ENCODE results near the gene LETMD1. TPM values are rescaled to one million over a fixed set of nuclear protein-coding genes. Genes with fewer than 3 reads are reported as not detected.

LETMD1 gene
- total and polyA plus RNA-seq, 9 donors, result 53.5 to 122 (median 69.2) TPM

DNA sequence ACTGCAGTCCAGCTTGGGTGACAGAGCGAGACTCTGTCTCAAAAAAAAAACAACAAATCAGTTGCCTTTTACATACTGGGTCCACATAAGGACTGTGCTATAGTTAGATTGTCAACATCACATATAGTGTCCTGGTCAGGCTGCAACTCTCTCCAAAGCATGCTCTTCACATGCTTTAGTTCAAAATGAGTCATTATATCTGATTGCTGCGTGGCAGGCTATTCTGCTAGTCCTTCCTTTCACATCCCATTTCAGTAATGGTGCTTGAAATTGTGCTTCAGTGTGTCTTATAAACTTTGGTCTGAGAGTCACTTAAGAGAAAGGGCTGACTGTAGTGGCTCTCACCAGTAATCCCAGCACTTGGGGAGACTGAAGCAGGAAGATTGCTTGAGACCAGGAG, 6.9 kb downstream of the LETMD1 start:
- H3K4me1 ChIP-seq (ENCODE audit: insufficient read depth), result no peaks in the 10 kb centered on the region
- no peaks in the 10 kb centered on the region for H3K27me3 ChIP-seq
- 87 to 92% (median 91%) methylated on average over 2 of the region's 2 CpGs for WGBS, 3 donors
- no peak overlapping the region for H3K27ac ChIP-seq
- no peaks in the 10 kb centered on the region for H3K9me3 ChIP-seq
- DNase-seq, result no peak
- H3K36me3 ChIP-seq, result peaks cover 3% of the 10 kb centered on the region
- intact Hi-C loops (cut with DNase I), result no loop called here
- H3K4me3 ChIP-seq, result no peak overlapping the region
- TF ChIP-seq EP300 (IDR thresholded peaks at IDR 0.05), result no peak
- TF ChIP-seq CTCF (IDR thresholded peaks at IDR 0.05), result no peak
- TF ChIP-seq POLR2A (IDR thresholded peaks at IDR 0.05), result no peak

GRCh38 chr12:51056242-51056641, 8.1 kb downstream of the LETMD1 start:
- H3K36me3 ChIP-seq, result peaks cover 3% of the 10 kb centered on the region
- intact Hi-C loops (cut with DNase I), result no loop called here
- WGBS, 3 donors, result 66 to 78% (median 66%) methylated on average over 5 of the region's 5 CpGs

GRCh38 chr12:51059086-51059485, 11.0 kb downstream of the LETMD1 start:
- no peaks in the 10 kb centered on the region for H3K4me1 ChIP-seq (ENCODE audit: insufficient read depth)
- intact Hi-C loops (cut with DNase I), result no loop called here
- TF ChIP-seq CTCF (IDR thresholded peaks at IDR 0.05) (no peak), POLR2A (IDR thresholded peaks at IDR 0.05) (no peak), EP300 (IDR thresholded peaks at IDR 0.05) (no peak)
- WGBS, 3 donors, result 69 to 78% (median 72%) methylated on average over 7 of the region's 7 CpGs
- no peaks in the 10 kb centered on the region for H3K9me3 ChIP-seq
- DNase-seq, result no peak
- H3K27me3 ChIP-seq, result no peaks in the 10 kb centered on the region
- peaks cover 3% of the 10 kb centered on the region for H3K36me3 ChIP-seq
- no peak overlapping the region for H3K27ac ChIP-seq
- H3K4me3 ChIP-seq, result no peak overlapping the region

More at GRCh38 chr12:51056242-51056641, 8.1 kb downstream of the LETMD1 start:
- Histone ChIP-seq H3K4me3 (no peak overlapping the region), H3K4me1 (ENCODE audit: insufficient read depth) (no peaks in the 10 kb centered on the region), H3K27me3 (no peaks in the 10 kb centered on the region), H3K27ac (no peak overlapping the region), H3K9me3 (no peaks in the 10 kb centered on the region)
- no peak for DNase-seq
- TF ChIP-seq POLR2A (IDR thresholded peaks at IDR 0.05), result no peak
- no peak for TF ChIP-seq EP300 (IDR thresholded peaks at IDR 0.05)
- TF ChIP-seq CTCF (IDR thresholded peaks at IDR 0.05), result no peak

GRCh38 chr12:51062631-51063397, 14.7 kb downstream of the LETMD1 start:
- no peak for DNase-seq
- TF ChIP-seq POLR2A (IDR thresholded peaks at IDR 0.05), result no peak
- TF ChIP-seq EP300 (IDR thresholded peaks at IDR 0.05), result no peak
- TF ChIP-seq CTCF (IDR thresholded peaks at IDR 0.05), result no peak
- WGBS, 3 donors, result 59 to 61% (median 61%) methylated on average over 9 of the region's 9 CpGs
- no peaks in the 10 kb centered on the region for H3K4me1 ChIP-seq (ENCODE audit: insufficient read depth)
- H3K27me3 ChIP-seq, result no peaks in the 10 kb centered on the region
- intact Hi-C loops (cut with DNase I), result no loop called here
- H3K4me3 ChIP-seq, result no peak overlapping the region
- H3K36me3 ChIP-seq, result peaks cover 3% of the 10 kb centered on the region
- H3K9me3 ChIP-seq, result no peaks in the 10 kb centered on the region
- no peak overlapping the region for H3K27ac ChIP-seq

Measured in ovary (tissue), 9 donors.